Smooth muscle cell of the brain vasculature (primary cell): ENCODE measurements around the gene TSPAN16.

Source experiments
- DNase-seq: peaks from one replicate; pipeline ENCODE4 v3.0.0-alpha.2; 2012; ENCODE audit warnings: low read depth, low spot score

TSPAN16 gene

DNA sequence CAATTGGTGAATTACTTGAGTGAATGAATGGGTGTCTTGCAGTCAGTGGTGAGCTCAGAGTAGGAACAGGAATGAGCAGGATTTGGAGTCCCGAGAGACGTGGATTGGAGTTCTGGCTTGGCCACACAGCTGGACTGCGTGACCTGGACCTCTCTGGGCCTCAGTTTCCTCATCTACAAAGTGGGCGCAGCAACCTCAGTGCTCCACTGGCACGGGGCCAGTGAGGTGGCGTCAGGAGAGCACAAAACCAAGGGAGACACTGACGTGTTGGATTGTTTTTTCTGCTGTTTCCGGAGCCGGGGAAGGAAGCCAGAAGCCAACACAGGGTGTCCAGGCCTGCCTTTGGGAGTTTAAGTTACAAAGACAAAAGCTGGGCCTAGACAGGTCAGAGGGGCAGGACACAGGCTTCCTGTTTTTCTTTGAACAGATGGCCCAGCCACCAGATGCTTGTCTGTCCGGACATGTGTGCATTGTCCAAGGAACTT, 27.1 kb upstream of the TSPAN16 start:
- peak; percentile 76 for DNase-seq

DNA sequence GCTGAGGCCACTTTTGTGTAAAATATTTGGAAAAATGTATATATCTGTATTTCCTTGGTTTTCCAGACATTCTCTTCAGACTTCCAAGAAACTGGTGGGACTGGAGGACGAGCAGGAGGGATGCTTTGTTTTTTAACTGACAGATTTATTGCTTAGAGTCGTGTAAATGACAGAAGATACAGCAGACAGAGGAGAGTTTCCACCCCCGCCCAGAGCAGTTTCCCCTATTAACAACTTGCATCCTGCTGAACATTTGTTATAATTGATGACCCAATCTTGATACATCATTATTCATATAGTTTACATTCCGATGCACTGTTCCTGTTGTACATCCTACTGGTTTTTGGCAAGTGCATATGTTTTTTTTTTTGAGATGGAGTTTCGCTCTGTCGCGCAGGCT, 26.6 kb upstream of the TSPAN16 start:
- DNase-seq, result no peak

- no peak for DNase-seq
Observed at GRCh38 chr19:11273296-11273695, 22.7 kb upstream of the TSPAN16 start.

GRCh38 chr19:11273989-11274388, 22.0 kb upstream of the TSPAN16 start:
- DNase-seq, result no peak

GRCh38 chr19:11274533-11275086, 21.4 kb upstream of the TSPAN16 start:
- DNase-seq, result no peak

DNA sequence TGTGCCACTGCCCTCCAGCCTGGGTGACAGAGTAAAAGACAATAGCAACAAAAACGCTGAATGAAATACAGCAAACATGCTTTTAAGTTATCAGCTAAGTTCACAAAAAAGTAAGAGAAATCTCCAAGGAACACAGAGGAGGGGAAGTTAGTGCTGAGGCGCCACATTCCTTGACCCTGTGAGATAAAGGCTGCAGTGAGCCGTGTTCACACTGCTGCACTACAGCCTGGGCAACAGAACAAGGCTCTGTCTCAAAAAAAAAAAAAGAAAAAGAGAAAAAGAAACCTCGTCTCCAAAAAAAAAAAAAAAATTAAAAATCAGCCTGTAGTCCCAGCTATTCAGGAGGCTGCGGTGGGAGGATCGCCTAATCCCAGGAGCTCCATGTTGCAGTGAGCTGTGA, 17.3 kb upstream of the TSPAN16 start:
- DNase-seq, result no peak

DNA sequence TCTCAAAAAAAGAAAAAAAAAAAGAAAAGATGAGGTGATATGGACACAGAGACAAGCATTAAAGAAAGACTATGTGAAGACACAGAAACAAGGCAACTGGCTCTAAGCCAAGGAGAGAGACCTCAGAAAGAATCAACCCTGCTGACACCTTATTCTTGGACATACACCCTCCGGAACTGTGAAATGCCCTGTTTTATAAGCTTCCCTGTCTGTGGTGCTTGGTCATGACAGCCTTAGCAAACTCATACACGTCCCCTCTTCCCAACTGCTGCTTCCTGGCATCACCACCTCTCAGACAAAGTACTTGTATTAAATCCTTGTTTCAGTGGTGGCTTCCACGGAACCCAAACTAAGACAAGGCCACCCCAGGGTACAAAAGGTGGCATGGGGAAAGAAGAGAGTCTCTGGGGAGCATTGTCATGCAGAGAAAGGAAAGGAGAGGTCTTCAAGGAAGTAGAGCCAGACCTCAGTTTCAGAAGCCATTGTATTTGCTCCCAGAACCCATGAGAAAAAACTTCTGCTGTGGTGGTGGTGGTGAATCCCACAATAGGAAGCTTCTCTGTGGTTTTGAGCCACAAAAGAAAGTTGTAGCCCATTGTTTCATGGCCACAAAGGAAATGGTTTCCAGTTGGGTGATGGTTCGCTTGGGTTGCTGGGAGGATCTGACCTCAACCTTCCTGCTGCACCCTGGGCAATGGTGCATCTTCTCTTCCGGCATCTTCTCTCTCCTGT, 16.3 kb upstream of the TSPAN16 start:
- no peak for DNase-seq

DNA sequence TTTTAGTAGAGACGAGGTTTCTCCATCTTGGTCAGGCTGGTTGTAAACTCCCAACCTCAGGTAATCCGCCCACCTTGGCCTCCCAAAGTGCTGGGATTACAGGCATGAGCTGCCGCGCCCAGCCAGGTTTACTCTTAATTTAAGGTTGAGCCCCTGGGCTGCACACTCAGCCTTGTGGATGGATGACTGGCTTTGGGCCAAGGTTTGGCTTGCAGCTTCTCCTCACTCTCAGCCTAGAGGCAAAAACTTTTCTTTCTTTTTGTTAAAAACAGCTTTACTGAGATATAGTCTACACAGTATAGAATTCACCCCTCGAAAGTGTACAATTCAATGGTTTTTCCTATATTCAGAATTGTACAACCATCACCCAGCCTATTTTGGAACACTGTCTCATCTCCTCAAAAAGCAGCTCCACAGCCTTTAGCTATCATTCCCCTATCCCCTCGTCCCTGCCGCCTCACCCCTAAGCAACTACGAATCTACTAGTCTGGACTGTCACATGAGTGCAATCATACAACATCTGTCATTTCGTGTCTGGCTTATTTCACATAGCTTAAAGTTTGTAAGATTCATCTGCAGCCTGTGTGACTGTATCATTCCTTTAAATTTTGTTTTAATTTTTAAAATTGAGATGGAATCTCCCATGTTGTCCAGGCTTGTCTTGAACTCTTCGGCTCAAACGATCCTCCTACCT, 14.5 kb upstream of the TSPAN16 start:
- DNase-seq, result no peak

GRCh38 chr19:11284515-11284914, 11.4 kb upstream of the TSPAN16 start:
- no peak for DNase-seq

DNA sequence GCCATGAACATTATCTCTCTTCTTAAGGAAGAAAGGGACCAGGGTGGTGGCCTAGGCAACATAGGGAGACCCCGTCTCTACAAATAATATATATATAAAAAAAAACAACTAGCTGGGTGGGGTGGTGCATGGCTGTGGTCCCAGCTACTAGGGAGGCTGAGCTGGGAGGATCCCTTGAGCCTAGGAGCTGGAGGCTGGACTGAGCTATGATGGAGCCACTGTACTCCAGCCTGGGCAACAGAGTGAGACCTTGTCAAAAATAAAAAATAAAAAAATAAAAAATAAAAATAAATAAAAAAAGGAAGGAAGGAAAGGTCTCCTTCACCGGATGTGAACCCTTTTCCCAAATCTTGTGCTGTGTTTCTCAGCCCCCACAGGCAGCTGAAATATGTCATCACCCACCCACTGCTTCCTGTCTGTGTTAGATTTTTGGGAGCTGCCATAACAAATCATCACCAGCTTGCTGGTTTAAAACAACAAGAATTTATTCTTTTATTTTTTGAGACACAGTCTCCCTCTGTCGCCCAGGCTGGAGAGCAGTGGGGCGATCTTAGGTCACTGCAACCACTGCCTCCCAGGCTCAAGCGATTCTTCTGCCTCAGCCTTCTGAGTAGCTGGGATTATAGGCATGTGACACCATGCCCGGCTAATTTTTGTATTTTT, 9.5 kb upstream of the TSPAN16 start:
- DNase-seq, result no peak

DNA sequence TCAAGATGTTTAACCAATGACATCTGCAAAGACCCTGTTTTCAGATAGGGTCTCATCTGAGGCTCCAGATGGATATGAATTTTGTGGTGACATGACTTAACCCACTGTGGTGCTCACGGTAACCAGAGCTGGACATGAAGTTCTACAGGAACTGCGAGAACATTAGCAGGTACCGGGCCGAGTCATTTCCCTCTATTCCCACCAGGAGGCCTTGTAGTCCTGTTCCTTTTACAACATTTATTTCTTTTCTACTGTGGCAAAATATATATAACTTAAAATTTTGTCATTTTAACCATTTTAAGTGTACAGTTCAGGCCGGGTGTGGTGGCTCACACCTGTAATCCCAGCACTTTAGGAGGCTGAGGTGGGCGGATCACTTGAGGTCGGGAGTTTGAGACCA, 7.6 kb upstream of the TSPAN16 start:
- no peak for DNase-seq

GRCh38 chr19:11290256-11290655, 5.7 kb upstream of the TSPAN16 start:
- no peak for DNase-seq

DNA sequence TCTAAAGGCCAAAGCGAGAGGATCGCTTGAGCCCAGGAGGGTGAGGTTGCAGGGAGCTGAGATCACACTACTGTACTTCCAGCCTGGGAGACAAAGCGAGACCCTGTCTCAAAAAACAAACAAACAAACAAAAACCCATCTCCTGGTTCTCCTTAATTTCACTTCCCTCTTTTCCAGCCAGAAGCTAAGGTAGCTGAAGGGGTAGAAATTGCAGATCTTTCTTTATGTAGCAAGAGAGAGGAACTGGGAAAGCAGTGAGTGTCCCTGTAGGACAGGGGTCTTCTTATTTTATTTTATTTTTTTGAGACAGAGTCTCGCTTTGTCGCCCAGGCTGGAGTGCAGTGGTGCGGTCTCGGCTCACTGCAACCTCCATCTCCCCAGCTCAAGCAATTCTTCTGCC, 4.5 kb upstream of the TSPAN16 start:
- no peak for DNase-seq

GRCh38 chr19:11291991-11292390, 4.0 kb upstream of the TSPAN16 start:
- DNase-seq, result no peak

- DNase-seq, result peak; percentile 58
Observed at GRCh38 chr19:11293433-11294389, 2.2 kb upstream of the TSPAN16 start.

- DNase-seq, result no peak
Observed at GRCh38 chr19:11295180-11295579, 780 bp upstream of the TSPAN16 start.

DNA sequence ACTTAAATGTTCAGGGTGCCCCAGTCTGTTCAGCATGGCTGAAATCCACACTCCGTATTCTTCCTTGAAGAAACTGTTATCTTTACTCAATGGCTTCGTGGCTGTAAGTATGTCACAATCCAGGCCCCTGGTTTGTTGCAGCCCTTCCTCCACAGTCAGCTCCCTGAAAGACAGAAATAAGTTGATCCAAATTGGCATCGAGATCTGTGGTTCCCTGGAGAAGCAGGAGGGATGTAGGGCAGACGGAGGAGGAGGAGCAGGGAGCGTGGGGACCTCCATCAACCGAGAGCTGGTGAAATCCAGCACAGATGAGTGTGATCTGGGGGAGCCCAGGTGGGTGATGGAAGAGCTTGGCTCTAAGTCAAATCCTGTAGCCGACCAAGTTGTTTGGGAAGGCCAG, 304 bp downstream of the TSPAN16 start:
- no peak for DNase-seq

- no peak for DNase-seq
Observed at GRCh38 chr19:11299946-11300810, 4.2 kb downstream of the TSPAN16 start.

DNA sequence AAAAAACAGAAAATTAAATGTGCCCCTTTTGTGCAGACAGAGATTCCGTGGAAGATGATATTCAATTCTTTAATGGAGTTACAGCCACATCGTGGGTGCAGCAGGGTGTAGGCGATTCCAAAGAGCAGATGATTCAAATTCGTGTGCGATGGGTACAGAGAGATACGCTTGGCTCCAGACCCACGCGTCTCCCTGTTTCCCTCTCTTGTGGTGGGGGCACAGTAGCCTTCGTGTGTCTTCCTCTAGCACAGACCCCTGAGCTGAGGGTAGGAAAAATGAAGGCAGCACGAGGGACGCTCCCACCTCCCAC, 4.8 kb downstream of the TSPAN16 start:
- no peak for DNase-seq

DNA sequence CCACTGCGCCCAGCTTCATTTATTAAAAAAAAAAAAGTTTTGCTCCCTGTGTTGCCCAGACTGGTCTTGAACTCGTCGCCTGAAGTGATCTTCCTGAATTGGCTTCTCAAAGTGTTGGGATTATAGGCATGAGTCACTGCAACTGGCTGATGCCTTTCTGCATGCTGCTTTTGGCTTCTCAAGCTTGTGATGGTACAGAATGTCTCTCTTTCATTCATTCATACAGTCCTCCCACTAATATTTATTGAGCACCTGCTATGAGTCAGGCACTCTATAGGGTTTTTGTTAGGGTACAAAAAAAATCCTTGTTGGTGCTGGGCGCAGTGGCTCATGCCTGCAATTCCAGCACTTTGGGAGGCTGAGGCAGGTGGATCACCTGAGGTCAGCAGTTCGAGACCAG, 9.0 kb downstream of the TSPAN16 start:
- no peak for DNase-seq
